Fibroblast of pulmonary artery (primary cell): ENCODE results near the gene FARSB.

Experiments
- DNase-seq: peaks from one replicate; pipeline ENCODE4 v3.0.0-alpha.2; 2010; ENCODE audit warnings: low read depth
- H3K4me3 ChIP-seq: replicated peaks from 2 replicates; pipeline ENCODE4 v1.5.1; 2011; ENCODE audit warnings: low read depth, mild to moderate bottlenecking, control low read depth, low read length, moderate library complexity
- TF ChIP-seq, protein P1 (sequence below): IDR thresholded peaks from 2 replicates; pipeline ENCODE4 v1.5.1; 2011; ENCODE audit warnings: mild to moderate bottlenecking, control low read depth, low read length, inconsistent platforms; ENCODE audit errors: missing control alignments

The FARSB gene

DNA sequence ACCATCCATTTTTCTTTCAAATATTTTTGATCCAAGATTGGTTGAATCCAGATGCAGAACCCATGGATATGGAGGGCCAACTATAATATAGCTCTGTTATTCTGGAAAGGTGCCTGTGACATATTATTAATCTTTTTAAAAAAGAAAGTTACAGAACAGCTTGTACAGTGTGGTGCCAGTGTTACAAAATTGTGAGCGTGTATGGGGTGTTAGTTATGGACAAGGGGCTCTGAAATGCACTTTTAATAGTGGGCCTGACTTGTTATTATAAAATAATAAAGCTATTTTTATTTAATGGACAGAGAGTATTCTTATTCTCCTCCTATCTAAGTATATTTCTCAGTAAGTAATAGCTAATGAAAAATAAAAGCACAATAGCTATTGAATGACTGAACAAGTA is 111.2 kb downstream of the FARSB start:
- no peak overlapping the region for H3K4me3 ChIP-seq
- no peak for DNase-seq
- TF ChIP-seq, protein P1, sequence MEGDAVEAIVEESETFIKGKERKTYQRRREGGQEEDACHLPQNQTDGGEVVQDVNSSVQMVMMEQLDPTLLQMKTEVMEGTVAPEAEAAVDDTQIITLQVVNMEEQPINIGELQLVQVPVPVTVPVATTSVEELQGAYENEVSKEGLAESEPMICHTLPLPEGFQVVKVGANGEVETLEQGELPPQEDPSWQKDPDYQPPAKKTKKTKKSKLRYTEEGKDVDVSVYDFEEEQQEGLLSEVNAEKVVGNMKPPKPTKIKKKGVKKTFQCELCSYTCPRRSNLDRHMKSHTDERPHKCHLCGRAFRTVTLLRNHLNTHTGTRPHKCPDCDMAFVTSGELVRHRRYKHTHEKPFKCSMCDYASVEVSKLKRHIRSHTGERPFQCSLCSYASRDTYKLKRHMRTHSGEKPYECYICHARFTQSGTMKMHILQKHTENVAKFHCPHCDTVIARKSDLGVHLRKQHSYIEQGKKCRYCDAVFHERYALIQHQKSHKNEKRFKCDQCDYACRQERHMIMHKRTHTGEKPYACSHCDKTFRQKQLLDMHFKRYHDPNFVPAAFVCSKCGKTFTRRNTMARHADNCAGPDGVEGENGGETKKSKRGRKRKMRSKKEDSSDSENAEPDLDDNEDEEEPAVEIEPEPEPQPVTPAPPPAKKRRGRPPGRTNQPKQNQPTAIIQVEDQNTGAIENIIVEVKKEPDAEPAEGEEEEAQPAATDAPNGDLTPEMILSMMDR: no peak

DNA sequence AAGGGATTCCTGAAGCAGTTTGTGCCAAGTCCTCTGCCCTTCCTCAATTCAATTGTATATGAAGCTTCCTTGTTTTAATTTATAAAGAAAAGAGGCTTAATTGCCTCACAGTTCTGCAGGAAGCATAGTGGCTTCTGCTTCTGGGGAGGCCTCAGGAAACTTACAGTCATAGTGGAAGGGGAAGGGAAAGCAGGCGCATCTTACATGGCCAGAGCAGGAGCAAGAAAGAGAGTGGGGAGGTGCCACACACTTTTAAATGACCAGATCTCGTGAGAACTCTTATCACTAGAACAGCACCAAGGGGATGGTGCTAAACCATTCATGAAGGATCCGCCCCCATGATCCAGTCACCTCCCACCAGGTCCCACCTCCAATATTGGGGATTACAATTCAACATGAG is 117.4 kb downstream of the FARSB start:
- TF ChIP-seq, protein P1: no peak
- no peak for DNase-seq
- no peak overlapping the region for H3K4me3 ChIP-seq

DNA sequence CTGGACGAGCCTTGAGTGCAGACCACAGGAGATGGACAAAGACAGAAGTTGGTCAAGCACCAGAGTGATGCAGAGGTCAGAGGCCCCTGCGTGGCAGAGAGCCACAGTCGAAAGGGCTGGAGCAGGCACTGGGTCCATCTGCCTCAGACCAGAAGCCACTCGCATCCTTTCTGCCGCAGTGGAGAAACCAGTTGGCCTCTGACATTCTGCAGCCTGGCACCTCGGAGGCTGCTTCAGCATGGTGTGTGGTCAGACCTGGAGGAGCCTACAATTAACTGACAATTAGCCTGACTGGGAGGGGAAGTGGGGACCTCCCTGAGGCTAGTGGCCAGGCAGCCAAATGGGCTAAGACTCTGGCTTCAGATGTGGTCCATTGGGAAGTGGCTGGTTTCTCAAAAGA is 120.4 kb downstream of the FARSB start:
- TF ChIP-seq, protein P1: no peak
- no peak for DNase-seq
- no peak overlapping the region for H3K4me3 ChIP-seq

DNA sequence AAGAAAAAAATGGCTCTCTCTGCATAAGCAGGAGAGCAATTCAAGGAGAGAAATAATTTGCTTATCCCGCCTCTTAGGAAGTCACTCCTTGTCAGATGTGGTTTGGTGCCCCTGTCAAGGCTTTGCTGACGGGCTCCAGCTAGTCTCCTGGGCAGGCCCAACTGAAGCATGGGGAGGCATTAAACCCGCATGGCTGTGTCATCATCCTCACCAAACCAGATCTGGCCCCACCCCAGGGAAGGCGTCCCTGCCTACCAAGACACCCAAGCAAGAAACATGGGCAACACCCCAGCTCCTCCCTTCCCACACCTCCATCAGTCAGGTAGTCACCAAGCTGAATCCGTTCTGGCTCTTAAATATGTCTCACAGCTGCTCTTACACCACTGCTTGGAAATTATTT is 123.6 kb downstream of the FARSB start:
- no peak for DNase-seq
- TF ChIP-seq, protein P1: no peak
- H3K4me3 ChIP-seq: no peak overlapping the region

DNA sequence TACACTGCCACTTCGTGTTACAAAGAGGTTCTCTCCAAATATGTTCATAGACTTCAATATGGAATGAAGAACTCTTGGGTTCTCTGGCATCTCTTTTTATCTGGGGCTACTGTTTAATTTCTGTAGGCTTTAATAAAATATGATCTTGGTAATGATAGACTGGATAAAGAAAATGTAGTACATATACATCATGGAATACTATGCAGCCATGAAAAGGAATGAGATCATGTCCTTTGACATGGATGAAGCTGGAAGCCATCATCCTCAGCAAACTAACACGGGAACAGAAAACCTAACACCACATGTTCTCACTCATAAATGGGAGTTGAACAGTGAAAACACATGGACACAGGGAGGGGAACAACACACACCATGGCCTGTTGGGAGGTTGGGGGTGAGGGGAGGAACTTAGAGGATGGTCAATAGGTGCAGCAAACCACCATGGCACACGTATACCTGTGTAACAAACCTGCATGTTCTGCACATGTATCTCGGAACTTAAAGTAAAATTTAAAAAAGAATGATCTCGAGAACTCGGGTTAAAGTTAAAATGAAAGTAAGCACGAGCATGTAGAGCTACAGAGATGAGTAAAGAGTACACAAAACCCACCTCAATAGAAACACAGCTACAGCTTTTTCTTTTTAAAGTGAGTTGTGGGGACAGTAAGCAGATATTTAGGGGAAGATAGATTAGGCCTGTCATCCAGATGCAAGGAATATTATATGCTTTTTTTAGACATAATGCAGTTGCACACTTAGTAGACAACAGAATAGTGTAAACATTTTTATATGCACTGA is 129.2 kb downstream of the FARSB start:
- DNase-seq: no peak
- no peak overlapping the region for H3K4me3 ChIP-seq
- TF ChIP-seq, protein P1: no peak

DNA sequence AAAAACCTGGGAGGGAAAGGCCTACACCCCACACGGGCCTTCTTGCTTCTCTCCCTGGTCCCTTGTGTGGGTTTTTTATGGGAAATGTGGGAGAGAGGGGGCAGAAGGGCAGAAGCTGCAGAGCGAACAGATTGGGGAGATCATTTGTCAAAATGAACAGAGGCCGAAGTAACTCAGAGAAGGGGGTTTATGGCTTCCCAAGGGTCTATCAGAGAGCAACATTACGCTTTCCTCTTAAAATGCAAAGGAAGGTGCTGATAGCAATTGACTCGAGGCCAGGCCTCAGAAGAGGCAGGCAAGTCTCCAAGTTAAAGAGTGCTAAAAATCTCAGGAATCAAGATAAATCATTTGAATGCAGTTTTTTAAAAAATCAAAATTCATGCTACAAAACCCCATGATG is 130.1 kb downstream of the FARSB start:
- TF ChIP-seq, protein P1: no peak
- no peak for DNase-seq
- no peak overlapping the region for H3K4me3 ChIP-seq
